NCI-H128 (cell line): ENCODE results near the gene INPP5B.

Experiments
- DNase-seq: peaks from one replicate; lab custom pipeline; 2025; ENCODE audit not compliant: unreplicated experiment; lab: John Stamatoyannopoulos, UW

The INPP5B gene

DNA sequence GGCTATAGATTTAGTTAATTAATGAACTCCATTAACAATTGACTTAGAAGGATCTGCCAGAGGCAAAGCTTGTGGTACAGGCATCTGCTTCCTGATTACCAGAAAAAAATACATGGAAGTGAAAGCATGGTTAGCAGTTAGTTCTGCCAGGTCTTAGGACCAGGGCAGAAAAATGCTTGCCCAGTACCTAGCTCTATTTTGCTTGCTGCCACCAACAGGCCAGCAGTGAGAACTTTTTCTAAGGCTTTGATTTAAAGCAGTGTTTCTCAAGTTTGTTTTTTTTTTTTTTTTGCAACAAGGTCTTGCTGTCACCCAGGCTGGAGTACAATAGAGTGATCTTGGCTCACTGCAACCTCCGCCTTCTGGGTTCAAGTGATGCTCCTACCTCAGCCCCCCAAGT lies 71.0 kb downstream of the INPP5B start:
- no peak for DNase-seq

DNA sequence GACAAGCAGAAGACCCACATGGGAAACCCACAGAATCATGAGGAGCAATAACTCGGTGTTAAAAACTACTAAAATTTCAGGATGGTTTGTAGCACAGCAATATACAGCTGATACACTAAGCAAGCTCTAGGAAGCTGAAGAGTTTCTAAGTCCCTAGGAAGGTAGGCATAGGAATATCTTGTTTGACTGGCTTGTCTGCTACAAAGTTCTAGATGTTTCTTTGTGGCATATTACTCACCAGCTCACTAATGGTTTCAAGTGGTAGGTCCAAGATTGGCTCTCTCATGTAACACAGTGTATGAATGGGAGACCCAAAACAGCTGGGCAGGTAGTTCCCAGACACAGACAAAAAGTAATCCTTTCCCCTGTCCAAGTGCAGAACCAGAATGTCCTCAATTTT lies 74.2 kb downstream of the INPP5B start:
- DNase-seq, result no peak

DNA sequence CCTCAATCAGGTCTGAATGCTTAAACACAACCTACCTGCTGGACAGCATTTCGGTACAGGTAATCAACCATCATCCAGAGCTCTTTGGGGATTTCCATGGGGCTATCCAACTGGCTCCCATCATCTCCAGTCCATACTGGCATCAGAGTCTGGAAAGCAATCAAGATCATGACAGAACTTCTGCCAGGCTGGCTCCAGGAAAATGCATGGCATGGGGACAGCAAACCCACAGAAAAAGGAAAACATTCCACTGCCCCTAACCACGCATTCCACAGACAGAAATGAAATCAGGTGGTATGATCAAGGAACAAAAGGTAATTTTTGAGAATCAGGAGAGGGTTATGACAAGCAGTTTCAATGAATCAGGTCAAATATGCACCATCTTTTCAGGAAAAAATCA lies 78.4 kb downstream of the INPP5B start:
- no peak for DNase-seq

DNA sequence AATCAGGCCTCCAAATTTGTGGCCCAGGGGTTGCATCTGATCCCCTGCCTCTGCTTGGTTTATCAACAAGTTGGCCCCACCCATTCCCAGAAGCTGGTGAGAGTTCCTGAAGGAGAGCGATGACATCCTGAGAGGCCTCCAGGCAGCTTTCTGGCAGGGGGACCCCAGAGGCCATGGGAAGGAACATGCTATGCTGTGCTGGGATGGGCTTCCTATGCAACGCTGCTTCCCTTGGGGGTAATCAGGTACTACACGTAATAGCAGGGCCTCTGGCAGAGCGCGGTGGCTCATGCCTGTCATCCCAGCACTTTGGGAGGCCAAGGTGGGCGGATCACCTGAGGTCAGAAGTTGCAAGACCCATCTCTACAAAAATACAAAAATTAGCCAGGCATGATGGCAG lies 79.1 kb downstream of the INPP5B start:
- DNase-seq, result no peak

DNA sequence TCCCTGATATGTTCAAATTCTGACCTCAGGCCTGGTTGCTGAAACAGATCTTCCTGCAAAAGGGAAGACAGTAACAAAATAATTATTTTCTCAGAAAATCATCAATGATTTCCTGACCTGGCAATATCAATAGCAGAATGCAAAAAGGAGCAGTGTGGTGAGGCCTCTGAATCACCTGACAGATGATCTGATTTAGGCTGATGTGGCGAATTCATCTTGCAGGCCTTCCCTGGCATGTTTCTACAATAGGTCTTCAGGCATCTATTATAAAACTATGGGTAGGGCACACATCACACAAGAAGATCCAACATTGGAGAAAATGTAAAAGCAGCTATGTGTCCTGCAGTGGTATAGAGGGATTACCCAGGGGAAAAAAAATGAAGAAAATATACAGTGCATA lies 80.4 kb downstream of the INPP5B start:
- no peak for DNase-seq

DNA sequence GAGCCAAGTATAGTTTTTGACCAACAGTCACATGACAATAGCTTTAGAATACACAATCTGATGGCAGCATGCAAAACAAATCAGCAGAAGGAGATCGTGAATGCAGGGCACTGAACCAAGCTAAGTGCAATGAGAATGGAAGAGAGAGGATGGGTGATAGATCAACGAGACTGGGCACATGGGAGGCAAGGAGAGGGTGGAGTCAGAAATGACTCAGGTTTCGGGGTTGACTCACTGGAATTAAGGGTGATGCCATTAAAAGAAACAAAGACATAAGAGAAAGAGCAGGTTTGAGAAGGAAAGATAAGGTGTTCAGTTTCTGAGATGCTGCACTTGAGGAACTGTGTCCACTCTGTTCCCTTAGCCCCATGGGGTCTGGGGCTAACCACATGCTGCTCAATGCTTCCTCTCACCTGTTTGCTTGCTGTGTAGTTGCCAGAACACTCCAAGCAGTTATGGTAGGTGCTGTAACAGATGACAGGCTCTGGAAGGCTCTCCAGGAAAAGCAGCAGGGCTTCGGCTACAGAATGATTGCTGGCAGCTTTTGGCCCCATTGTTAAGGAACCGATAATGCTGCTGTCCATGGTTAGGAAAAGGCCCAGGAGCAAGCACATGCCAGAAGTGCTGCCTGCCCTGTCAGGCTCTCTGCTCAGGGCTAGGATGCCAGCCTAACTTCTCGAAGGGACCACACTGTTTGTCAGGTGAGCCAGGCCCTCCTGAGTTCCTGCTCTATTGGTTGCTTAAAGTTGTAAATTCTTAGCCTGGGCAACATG lies 81.3 kb downstream of the INPP5B start:
- DNase-seq, result no peak

DNA sequence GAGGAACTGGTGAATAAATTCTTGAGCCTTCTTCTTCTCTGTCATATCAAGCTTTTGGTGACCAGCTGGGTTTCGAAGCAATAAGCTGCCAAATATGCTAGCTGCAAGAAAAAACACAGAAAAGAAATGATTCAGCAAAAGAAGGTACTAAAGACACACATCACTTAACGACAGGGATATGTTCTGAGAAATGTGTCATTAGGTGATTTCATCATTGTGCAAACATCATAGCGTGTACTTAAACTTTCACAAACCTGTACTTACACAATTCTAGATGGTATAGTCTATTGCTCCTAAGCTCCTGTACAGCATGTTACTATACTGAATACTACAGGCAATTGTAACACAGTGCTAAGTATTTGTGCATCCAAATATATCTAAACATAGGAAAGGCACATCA lies 84.5 kb downstream of the INPP5B start:
- DNase-seq, result no peak

DNA sequence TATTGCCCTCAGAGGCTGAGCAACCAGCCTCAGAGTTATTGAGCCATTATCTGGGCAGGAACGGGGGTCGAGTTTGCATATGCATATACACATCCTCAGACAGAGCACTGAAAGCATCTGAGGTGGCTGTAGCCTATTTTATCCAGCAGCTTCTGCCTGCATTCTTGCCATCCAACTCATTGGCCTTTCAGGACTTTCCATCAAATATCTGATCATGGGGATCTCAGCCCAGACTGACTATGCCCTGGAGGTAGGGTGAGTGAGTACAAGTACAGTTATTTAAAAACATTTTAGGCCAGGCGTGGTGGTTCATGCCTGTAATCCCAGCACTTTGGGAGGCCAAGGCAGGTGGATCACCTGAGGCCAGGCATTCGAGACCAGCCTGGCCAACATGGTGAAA lies 85.7 kb downstream of the INPP5B start:
- DNase-seq, result no peak

DNA sequence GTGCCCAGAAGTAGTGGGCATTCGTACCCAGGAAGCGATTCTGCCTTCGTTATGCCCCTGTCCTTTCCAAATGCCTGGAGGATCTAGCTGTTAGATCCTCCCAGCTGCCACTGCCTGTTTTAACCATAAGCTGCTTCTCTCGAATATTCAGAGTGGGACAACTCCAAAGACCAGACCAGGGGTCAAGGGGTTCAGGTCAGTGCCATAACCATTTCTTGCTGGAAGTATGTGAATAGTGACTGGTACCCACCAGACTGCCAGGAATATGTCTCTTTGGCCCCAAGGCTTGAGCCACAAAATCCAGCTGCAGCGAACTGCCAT lies 86.5 kb downstream of the INPP5B start:
- no peak for DNase-seq

DNA sequence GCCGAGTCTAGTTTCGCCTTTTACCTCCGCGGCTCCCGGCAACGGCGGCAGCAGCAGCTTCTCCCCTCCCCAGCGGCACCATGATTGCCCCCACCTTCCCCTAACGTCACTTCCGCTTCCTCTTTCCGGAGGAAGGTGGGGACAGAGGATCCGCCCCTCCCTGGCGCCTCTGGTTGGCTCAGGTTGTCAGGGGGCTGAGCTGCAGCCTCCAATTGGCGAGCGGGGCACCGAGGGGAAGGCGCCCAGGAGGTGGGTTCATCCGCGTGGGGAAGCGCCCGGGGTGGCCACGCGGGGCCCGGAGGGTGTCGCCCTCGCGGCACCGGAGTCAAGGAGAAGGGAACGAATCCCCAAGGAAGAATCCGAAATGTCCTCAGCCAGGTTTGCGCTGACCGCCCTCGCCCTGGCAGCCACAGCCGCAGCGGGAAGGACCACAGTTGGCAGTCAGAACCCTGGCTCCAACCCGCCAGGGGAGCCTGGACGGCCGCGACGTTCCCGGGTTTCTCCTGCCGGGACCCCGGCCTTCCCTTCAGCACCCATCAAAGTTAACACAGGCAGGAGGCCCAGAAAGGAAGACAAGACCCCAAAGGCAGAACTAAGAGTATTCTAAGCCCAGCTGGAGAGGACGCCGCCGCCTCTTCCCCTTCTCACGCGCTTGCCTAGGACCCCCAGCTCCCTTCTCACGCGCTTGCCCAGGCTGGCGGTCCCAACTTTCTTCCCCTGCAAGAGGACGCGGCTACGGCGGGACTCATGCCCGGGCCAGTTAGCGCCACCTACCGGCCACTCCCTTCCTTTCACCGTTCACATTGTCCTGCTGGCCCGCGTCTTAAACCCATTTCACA lies 87.1 kb downstream of the INPP5B start, which contains the start of gene MTF1:
Gene MTF1 (minus strand): TSS at position 86 of the 839 bp plus-strand sequence. CDS start 1,934 bp downstream, outside the sequence.
- peak; percentile 94 for DNase-seq

DNA sequence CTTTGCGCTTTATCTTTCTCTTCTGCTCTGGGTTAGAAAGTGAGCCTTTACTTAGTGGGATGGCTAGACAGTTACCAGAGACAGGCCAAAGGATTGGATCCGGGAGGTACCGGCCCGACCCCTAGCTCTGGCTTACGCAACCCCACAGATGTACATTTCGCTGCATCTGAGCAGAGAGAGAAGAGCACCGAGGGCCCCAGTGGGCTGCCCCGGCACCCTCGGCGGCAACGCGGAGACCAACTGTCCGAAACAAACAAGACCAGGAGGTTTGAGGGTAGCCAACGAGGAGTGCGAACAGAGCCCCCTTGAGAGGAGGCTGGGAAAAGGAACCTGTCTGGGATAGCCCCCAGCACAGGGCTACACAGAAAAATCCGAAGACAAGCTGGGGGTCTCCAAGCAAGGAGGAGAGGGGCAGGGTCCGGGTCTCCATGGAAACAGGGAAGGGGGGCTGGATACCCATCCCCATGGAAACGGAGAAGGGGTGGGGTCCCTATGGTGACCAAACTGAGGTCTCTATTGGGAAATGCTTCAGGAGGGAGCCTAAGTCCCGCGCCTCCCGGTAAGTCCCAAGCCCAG lies 87.8 kb downstream of the INPP5B start:
- no peak for DNase-seq

DNA sequence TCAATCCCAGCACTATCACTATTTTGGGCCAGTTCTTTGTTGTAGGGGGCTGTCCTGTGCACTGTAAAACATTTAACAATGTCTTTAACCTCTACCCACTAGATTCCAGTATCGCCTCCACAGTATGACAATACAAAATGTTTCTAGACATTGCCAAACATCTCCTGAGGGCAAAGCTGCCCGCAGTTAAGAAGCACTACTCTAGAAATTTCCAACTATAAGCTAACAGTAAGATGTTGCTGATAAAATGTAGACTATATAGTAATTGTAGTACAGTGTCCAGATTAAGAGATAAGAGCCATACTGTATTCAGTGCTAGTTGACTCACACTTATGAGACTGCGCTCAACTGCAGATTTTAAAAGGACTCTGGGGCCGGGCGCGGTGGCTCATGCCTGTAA lies 92.4 kb downstream of the INPP5B start:
- no peak for DNase-seq

DNA sequence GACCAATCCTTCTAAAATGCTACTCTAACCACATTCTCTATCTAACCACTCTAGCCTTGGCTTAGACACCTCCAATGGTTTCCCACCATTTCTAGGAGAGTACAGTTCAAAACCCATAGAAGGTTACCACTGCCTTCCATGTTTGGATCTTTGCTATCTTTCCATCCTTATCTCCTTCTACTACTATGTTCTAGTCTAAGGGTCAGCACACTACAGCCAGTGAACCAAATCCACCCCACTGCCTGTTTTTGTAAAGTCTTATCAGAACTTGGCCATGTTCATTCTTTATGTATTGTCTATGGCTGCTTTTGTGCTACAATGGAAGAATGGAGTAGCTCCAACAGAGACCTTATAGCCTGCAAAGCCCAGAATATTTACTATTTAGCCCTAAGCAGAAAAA lies 93.7 kb downstream of the INPP5B start:
- DNase-seq, result no peak

DNA sequence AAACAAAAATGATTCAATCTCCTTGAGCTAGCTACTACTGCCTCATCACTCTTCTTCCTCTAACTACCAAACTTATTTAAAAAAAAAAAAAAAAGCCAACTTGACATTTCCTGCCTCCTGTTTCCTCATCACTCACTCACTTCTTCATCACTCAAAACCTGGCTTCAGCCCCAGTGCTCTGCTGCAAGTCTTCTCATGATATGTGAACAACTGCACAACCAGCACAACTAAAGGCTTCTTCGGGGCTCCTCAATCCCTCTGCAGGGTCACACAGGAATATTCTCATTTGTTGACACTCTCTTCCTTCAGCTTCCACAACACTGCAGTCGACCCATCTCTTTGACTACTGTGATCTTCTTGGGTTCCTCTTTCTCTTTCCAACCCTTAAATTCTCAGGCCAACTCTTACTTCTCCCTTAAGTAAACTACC lies 95.1 kb downstream of the INPP5B start:
- no peak for DNase-seq

DNA sequence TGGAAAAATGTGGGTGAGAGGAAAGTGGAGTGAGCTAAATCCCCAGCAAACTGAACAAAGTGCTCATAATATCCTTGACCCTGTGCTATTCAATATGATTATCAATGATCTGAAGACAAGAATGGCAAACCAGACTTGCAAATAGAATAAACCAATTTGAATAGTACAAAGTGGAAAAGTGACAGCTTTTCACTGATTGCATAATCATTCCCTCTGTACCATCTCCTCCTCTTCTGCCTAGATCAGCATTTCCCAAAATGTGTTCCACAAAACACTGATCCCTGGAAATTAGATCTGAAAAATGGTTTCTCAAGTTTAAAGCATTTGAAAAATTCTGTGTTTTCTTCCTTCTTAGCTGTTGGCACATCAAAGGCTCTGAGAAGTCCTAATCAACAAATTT lies 95.6 kb downstream of the INPP5B start:
- no peak for DNase-seq

DNA sequence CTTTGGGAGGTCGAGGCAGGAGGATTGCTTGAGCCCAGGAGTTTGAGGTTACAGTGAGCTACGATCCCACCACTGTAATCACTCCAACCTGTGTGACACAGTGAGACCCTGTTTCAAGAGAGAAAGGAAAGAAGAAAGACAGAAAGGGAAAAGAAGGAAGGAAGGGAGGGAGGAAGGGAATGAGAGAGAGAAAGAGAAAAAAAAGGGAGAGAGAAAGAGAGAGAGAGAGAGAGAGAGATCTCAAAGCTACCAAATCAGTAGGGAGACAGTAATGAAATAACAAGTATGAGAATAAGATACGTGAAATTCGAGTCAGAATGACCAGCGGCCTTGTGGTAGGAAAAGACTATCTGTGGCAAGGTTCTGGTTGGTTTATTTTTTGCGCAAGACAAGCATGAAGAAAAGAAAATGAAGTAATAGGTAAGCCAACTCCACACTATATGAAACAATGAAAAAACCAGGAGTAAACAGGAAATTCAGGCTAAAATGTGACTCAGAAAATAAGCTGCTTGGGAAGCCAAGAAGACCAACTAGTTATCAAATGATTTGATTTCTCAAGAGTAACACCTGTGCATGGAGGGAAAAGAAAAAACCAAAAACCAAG lies 96.4 kb downstream of the INPP5B start:
- DNase-seq, result no peak

DNA sequence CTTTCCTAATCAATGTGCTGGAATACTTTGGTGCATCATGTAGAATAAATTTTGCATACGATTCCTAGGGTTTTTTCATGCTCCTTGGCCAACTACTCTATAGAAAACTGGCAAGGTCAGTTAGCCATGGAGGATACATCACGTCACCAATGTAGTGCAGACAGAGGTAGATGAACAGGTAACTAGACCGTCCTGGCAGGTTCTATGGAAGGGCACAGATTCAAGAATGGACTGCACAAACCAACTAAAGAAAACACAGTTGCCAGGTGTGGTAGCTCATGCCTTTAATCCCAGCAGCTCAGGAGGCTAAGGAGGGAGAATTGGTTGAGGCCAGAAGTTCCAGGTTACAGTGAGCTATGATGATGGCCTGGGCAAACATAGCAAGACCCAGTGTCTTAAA lies 97.4 kb downstream of the INPP5B start:
- DNase-seq, result no peak

DNA sequence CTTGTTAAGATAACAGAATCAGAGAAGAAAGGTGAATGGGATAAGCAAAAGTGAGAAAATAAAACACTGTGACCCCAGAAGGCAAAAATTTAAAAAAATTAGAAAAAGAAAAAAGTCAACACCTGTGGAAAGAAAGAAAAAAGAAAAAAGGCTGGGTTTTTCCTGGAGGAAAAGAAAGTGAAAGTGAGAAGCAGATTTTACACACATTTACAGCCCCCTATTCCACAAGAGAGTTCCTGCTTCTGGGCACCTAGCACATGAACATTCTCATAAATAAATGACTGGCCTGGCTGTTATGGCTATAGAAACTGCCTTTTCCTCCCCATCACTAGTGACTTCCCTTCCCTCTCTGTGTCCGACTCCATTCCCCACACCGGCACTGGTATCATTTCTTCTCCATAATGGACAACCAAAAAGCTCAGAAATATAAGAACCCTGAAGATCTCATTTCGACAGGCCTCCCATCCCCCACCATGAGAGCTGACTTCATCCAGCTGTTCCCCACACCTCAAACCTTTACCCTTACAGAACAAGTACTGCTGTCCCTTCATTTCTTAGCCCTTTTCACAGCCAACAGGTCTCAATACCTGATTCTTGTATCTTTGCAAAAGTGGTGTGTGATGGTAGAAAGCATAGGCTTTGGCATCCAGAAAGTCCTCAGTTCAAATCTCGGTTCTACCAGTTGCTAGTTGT lies 100.1 kb downstream of the INPP5B start:
- DNase-seq, result no peak

DNA sequence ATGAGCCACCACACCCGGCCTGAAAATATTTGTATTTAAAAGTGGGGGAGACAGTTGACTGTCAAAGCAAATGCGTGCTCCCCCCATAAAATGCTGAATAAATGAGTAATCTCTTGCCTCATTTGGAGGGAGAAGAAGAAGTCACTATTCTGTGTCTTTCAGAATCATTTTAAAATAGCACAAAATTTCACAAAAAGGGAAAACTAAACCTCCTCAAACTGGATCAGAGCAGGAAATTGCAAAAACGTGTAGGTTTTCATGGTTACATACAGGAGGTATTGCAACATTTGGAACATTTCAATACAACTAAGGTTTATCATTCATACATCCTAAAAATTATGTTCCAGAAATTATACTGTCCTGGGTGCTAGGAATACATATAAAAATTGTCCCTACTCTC lies 101.1 kb downstream of the INPP5B start:
- DNase-seq, result no peak

DNA sequence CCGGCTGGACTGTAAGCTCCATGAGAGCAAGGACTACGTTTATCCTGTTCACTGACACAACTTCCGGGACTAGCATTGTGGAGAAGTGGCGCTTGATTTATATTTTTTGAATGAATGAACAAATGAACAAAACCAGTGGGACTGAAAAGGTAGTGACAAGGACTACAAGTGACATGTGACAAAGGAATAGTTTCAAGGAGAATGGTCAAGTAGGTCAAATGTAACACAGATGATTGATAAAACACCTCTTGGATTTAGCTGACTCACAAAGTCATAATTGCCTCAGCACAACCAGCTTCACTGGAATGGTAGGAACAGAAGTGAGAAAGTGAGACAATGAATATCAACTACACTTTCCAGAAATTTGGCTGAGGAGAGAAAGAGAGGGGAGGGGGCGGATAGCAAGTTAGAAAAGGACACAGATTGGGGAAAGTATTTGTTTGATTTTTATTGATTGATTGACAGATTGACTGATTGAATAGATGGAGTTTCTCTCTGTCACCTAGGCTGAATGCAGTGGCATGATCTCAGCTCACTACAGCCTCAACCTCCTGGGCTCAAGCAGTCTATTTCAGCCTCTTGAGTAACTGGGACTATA lies 101.7 kb downstream of the INPP5B start:
- DNase-seq, result no peak

DNA sequence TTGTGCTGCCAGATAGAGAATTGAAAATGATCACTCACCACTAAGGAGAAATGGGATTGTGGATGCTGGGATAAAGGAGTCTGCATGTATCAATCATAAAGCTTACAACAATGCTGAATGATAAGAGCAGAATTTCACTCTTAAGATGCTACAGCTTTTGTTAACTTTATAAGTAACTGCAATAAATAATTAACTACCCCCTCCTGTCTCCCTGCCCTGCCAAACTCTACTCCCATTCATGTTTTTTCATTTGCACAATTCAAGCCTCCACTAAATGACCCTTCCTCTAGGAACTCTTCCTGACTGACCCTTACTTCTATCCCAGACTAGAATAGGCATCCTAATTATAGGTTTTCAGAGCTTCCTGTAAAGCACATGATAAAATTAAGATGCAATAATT lies 102.3 kb downstream of the INPP5B start:
- DNase-seq, result no peak
